MM.1S (cell line): ENCODE measurements around the gene MYH11.

Source experiments
- CTCF ChIP-seq: fragments of 300-600 bp; sonication (generic); IDR thresholded peaks from 2 replicates; pipeline ENCODE4 v1.5.1; 2016; ENCODE audit warnings: antibody characterized with exemption, low read length, mixed read lengths
- EZH2 ChIP-seq: fragments of 300-600 bp; sonication (generic); optimal IDR thresholded peaks from 2 replicates; pipeline ENCODE3; 2017; ENCODE audit warnings: low read depth, mild to moderate bottlenecking, antibody characterized with exemption, low read length, mixed read lengths
- EZH2phosphoT487 ChIP-seq: fragments of 300-600 bp; sonication (generic); IDR thresholded peaks from 2 replicates; pipeline ENCODE4 v1.6.1; 2018; ENCODE audit warnings: antibody characterized with exemption, low read length

- no peak for TF ChIP-seq CTCF
- TF ChIP-seq EZH2phosphoT487: no peak
- no peak for TF ChIP-seq EZH2
Measured at GRCh38 chr16:15674571-15674970, 182.3 kb downstream of the MYH11 start.
